SK-N-SH (cell line): Measurements from ENCODE around the gene MYO1D. TPM values are rescaled to one million over a fixed set of nuclear protein-coding genes. Genes with fewer than 3 reads are reported as not detected.

Experiments
- CTCF ChIA-PET: fragments of 300-600, 350-600 bp; formaldehyde crosslinking; extraction: SDS; loops from one replicate; lab custom pipeline; 2021; lab: Yijun Ruan, JAX
- POLR2A ChIA-PET: fragments of 350-600 bp; sonication (Branson Sonifier 250); formaldehyde crosslinking; extraction: SDS; loops from one replicate; lab custom pipeline; 2020; ENCODE audit warnings: antibody characterized with exemption, inconsistent platforms; lab: Yijun Ruan, JAX
- DNase-seq: peaks from one replicate; pipeline ENCODE4 v3.0.0; 2012
- H2AFZ ChIP-seq: fragments of 200-600 bp; sonication (generic); 2 replicates; pipeline ENCODE4 v1.8.1; 2016; ENCODE audit warnings: antibody characterized with exemption, mild to moderate bottlenecking, low read depth
- H3F3A ChIP-seq: fragments of 200-600 bp; sonication (generic); replicated peaks from 2 replicates; pipeline ENCODE3; 2016; ENCODE audit warnings: antibody characterized with exemption, mild to moderate bottlenecking; ENCODE audit not compliant: insufficient read depth
- H3K27ac ChIP-seq, 2 experiments: fragments of 200-500 bp in 1 of 2; fragments of 200-600 bp in 1 of 2; sonication (Bioruptor generic) in 1 of 2; sonication (generic), shearing (Covaris generic) in 1 of 2; 2 replicates each; pipeline versions ENCODE4 v1.5.1 to v1.6.1; 2014 to 2016; ENCODE audit warnings: low read depth in 2 of 2, inconsistent platforms in 1 of 2, low read length in 1 of 2, mild to moderate bottlenecking in 1 of 2, mixed read lengths in 1 of 2
- H3K27me3 ChIP-seq: fragments of 200-600 bp; sonication (generic), shearing (Covaris generic); 2 replicates; pipeline ENCODE4 v1.6.1; 2016; ENCODE audit warnings: mixed run types; ENCODE audit not compliant: insufficient read depth
- H3K36me3 ChIP-seq, 2 experiments: fragments of 200-500 bp in 1 of 2; fragments of 200-600 bp in 1 of 2; sonication (Bioruptor generic) in 1 of 2; sonication (generic) in 1 of 2; replicated peaks in 1 of 2; 2 replicates each; pipeline versions ENCODE3 to v1.5.1; 2014 to 2016; ENCODE audit warnings: low read length in 1 of 2, mild to moderate bottlenecking in 1 of 2; ENCODE audit not compliant: insufficient read depth in 2 of 2, control insufficient read depth in 1 of 2
- H3K4me1 ChIP-seq, 2 experiments: fragments of 200-500 bp in 1 of 2; fragments of 200-600 bp in 1 of 2; sonication (Bioruptor generic) in 1 of 2; sonication (generic), shearing (Covaris generic) in 1 of 2; 2 replicates each; pipeline versions ENCODE4 v1.5.1 to v1.6.1; 2014 to 2016; ENCODE audit warnings: low read depth in 1 of 2, low read length in 1 of 2, mixed run types in 1 of 2; ENCODE audit not compliant: insufficient read depth in 2 of 2, control insufficient read depth in 1 of 2
- H3K4me2 ChIP-seq: fragments of 200-600 bp; sonication (generic), shearing (Covaris generic); 2 replicates; pipeline ENCODE4 v1.6.1; 2017; ENCODE audit warnings: mixed run types
- H3K4me3 ChIP-seq, 2 experiments: fragments of 200-500 bp in 1 of 2; fragments of 200-600 bp in 1 of 2; sonication (Bioruptor generic) in 1 of 2; sonication (generic), shearing (Covaris generic) in 1 of 2; 2 replicates each; pipeline versions ENCODE4 v1.5.1 to v1.8.1; 2014 to 2016; ENCODE audit warnings: low read depth in 2 of 2, inconsistent platforms in 1 of 2, low read length in 1 of 2, mild to moderate bottlenecking in 1 of 2, mixed read lengths in 1 of 2, moderate library complexity in 1 of 2
- H3K79me2 ChIP-seq: fragments of 200-600 bp; sonication (generic); 2 replicates; pipeline ENCODE4 v1.8.1; 2017; ENCODE audit warnings: mild to moderate bottlenecking; ENCODE audit not compliant: insufficient read depth
- H3K9ac ChIP-seq: fragments of 200-600 bp; sonication (generic); 2 replicates; pipeline ENCODE4 v1.6.1; 2017; ENCODE audit warnings: mixed run types
- H3K9me2 ChIP-seq: fragments of 200-600 bp; sonication (generic); 2 replicates; pipeline ENCODE4 v1.6.1; 2017; ENCODE audit warnings: mixed run types
- H3K9me3 ChIP-seq: fragments of 200-600 bp; sonication (generic); 2 replicates; pipeline ENCODE4 v1.6.1; 2017; ENCODE audit warnings: mixed run types, mild to moderate bottlenecking, moderate library complexity
- H4K20me1 ChIP-seq: fragments of 200-600 bp; sonication (generic); 2 replicates; pipeline ENCODE4 v1.6.1; 2017; ENCODE audit warnings: mild to moderate bottlenecking, mixed run types; ENCODE audit not compliant: insufficient read depth
- EZH2phosphoT487 ChIP-seq: fragments of 200-600 bp; sonication (generic); IDR thresholded peaks from 2 replicates; pipeline ENCODE4 v1.6.1; 2017; ENCODE audit warnings: low read depth, mixed run types, mild to moderate bottlenecking, antibody characterized with exemption, moderate library complexity, borderline replicate concordance
- FOSL2 ChIP-seq: IDR thresholded peaks from 2 replicates; pipeline ENCODE4 v1.4.0; 2012; ENCODE audit warnings: low read depth, mild to moderate bottlenecking, moderate library complexity, borderline replicate concordance
- JUND ChIP-seq: IDR thresholded peaks from 2 replicates; pipeline ENCODE4 v1.4.0; 2012
- MXI1 ChIP-seq: IDR thresholded peaks from 2 replicates; pipeline ENCODE4 v1.6.1; 2012; ENCODE audit warnings: mild to moderate bottlenecking, low read depth, low read length, improper control_type of control experiment
- NFIC ChIP-seq: IDR thresholded peaks from 2 replicates; pipeline ENCODE4 v1.4.0; 2012; ENCODE audit warnings: borderline replicate concordance
- NRF1 ChIP-seq: IDR thresholded peaks from 2 replicates; pipeline ENCODE4 v1.6.1; 2012; ENCODE audit warnings: low read depth, mild to moderate bottlenecking, low read length
- RAD21 ChIP-seq: IDR thresholded peaks from 2 replicates; pipeline ENCODE4 v1.6.1; 2012; ENCODE audit warnings: mild to moderate bottlenecking, low read length
- RFX5 ChIP-seq: IDR thresholded peaks from 2 replicates; pipeline ENCODE4 v1.6.1; 2012; ENCODE audit warnings: mild to moderate bottlenecking, improper control_type of control experiment, low read length
- SIN3A ChIP-seq: IDR thresholded peaks from 2 replicates; pipeline ENCODE4 v1.6.1; 2012; ENCODE audit warnings: low read depth, mild to moderate bottlenecking, low read length, moderate library complexity, borderline replicate concordance
- TAF1 ChIP-seq: IDR thresholded peaks from 2 replicates; pipeline ENCODE4 v1.6.1; 2012; ENCODE audit warnings: low read depth, mild to moderate bottlenecking, low read length, moderate library complexity, borderline replicate concordance
- TEAD4 ChIP-seq: IDR thresholded peaks from 2 replicates; pipeline ENCODE4 v1.4.0; 2012; ENCODE audit warnings: mild to moderate bottlenecking, borderline replicate concordance; ENCODE audit not compliant: insufficient read depth
- YY1 ChIP-seq: IDR thresholded peaks from 2 replicates; pipeline ENCODE4 v1.4.0; 2012; ENCODE audit warnings: low read depth, mild to moderate bottlenecking
- WGBS: methylation state at CpG from one replicate; pipeline ENCODE4 v1.1.6; 2017; ENCODE audit warnings: low lambda C conversion rate; 5-methylcytosine and 5-hydroxymethylcytosine counted together
- polyA plus RNA-seq, 3 experiments: library from polyadenylated mRNA; depleted of rRNA; stranded (reverse); fragments of >200 nt; gene quantifications; 2 replicates each; pipeline ENCODE4 v1.2.3, GENCODE V29; 2012
- TF ChIP-seq, protein P1 (sequence below): IDR thresholded peaks from 2 replicates; pipeline ENCODE4 v1.4.0; 2012; ENCODE audit warnings: low read depth
- TF ChIP-seq, protein P2 (sequence below): fragments of 150-350 bp; IDR thresholded peaks from 2 replicates; pipeline ENCODE4 v1.6.1; 2016; ENCODE audit warnings: mild to moderate bottlenecking, low read depth, low read length

MYO1D gene
- polyA plus RNA-seq, 1 of the 3 experiments (the other 2 are of a cell fraction) = 20.4 TPM

DNA sequence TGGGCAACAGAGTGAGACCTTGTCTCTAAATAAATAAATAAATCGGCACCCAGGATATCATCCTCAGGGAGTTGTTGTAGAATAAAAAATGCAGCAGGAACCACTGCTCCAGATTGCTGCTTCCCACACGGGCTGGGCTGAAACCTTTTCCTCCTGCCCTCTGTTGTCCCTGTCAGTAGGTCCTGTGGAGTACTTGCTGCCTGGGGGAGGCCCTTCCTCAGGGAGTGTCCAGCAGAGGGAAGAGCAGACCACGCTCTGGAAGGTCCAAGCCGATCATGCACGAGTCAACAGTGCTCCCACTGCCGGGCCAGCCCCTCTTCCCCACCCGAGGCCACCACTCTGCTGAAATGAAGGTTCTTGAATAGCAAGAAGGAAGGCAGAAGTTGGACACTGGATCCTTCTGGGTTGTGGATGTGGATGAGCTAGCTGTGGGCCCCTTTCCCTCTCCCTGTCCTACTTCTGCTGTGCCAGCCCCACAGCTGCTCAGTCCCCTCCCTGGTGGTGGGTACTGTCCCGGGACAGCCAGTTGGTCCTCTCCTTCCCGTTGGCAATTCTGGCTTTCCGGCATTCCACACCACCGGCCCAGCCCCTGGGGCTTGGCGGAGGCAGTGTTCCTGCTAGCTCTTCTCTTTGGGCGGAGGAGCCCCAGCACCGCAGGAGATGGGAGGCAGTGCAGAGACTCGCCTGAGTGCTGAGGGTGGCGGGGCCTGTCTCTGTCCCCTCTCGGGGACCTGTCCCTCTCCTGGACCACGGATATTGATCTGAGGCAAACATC lies 379.3 kb downstream of the MYO1D start:
- POLR2A ChIA-PET = no interaction called here
- CTCF ChIA-PET = interaction anchor here (2.2 kb wide), 1 partner anchor 161 kb away, joined by 6 read pairs; no protein-coding TSS in a partner anchor
- no peak overlapping the region for H3K4me2 ChIP-seq

DNA sequence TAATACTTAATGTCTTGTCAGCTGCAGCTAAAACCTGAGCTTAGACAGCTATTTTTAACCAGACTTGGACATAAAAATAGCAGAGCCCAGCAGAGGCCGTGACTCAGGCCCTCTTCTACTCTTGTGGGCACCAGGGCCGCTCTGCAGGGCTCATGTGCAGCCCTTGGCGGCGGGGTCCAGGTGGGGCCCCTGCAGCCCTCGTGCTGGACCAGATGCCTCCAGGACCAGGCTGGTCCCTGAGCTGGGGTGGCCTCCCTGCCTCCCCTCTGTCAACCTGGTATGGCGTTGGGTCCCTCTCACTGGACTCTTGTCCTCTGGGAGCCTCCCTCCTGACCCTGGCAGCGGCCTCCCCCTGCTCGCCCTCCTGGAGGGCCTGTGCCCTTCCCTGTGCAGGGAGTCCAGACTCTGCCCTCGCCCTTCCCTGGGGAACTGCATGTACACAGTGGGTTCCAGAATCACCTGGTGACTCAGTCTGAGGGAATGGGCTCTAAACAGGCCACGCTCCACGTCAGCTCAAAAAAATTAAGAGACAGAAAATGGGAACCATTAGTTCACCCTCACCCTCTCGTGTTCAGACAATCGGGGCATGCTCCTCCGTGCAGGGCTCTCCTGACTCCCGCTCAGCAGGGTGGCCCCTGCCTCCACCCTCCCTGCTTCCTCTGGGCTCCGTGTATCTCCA lies 380.4 kb downstream of the MYO1D start:
- no peaks in the 10 kb centered on the region for H3K27me3 ChIP-seq
- 71% methylated on average over 12 of the region's 16 CpGs for WGBS
- H3K9ac ChIP-seq = no peak overlapping the region
- H3K4me1 ChIP-seq = peaks cover 0 to 22% of the 10 kb centered on the region in 2 experiments; a peak in 1 of 4 replicates
- no peak overlapping the region for H3K4me3 ChIP-seq
- H3K79me2 ChIP-seq = no peaks in the 10 kb centered on the region
- no peak overlapping the region for H3K27ac ChIP-seq
- no peaks in the 10 kb centered on the region for H3K9me3 ChIP-seq
- 0 out of 2 replicates have a peak overlapping the region, but pooled peaks have one; percentile 12 for H3K4me2 ChIP-seq
- no peaks in the 10 kb centered on the region for H3F3A ChIP-seq
- ChIA-PET CTCF (interaction anchor here (2.2 kb wide), 1 partner anchor 162 kb away, joined by 6 read pairs; no protein-coding TSS in a partner anchor), POLR2A (no interaction called here)
- no peak for TF ChIP-seq RFX5
- no peak for TF ChIP-seq NFIC
- peak; percentile 54; the same call in 1 of the 2 replicates for TF ChIP-seq FOSL2
- TF ChIP-seq, protein P1, sequence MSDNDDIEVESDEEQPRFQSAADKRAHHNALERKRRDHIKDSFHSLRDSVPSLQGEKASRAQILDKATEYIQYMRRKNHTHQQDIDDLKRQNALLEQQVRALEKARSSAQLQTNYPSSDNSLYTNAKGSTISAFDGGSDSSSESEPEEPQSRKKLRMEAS = no peak
- TF ChIP-seq YY1 = no peak
- no peak for TF ChIP-seq RAD21
- TF ChIP-seq, protein P2, sequence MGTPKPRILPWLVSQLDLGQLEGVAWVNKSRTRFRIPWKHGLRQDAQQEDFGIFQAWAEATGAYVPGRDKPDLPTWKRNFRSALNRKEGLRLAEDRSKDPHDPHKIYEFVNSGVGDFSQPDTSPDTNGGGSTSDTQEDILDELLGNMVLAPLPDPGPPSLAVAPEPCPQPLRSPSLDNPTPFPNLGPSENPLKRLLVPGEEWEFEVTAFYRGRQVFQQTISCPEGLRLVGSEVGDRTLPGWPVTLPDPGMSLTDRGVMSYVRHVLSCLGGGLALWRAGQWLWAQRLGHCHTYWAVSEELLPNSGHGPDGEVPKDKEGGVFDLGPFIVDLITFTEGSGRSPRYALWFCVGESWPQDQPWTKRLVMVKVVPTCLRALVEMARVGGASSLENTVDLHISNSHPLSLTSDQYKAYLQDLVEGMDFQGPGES = no peak
- no peak for TF ChIP-seq EZH2phosphoT487
- no peak for TF ChIP-seq NRF1
- peak; percentile 29; the same call in 1 of the 2 replicates for TF ChIP-seq JUND
- TF ChIP-seq TEAD4 = no peak
- no peak for DNase-seq
- no peaks in the 10 kb centered on the region for H4K20me1 ChIP-seq
- no peaks in the 10 kb centered on the region for H3K9me2 ChIP-seq
- H3K36me3 ChIP-seq = peaks cover 0 to 2% of the 10 kb centered on the region in 2 experiments
- H2AFZ ChIP-seq = no peak overlapping the region

More for the DNA sequence above, 379.3 kb downstream of the MYO1D start:
- Histone ChIP-seq H3K27me3 (no peaks in the 10 kb centered on the region), H2AFZ (no peak overlapping the region), H3K4me3 (no peak overlapping the region), H3K9me3 (no peaks in the 10 kb centered on the region), H4K20me1 (no peaks in the 10 kb centered on the region), H3K9ac (no peak overlapping the region), H3K9me2 (no peaks in the 10 kb centered on the region), H3K4me1 (peaks cover 0 to 14% of the 10 kb centered on the region in 2 experiments; a peak in 1 of 4 replicates), H3F3A (no peaks in the 10 kb centered on the region), H3K27ac (no peak overlapping the region), H3K79me2 (no peaks in the 10 kb centered on the region), H3K36me3 (peaks cover 0 to 2% of the 10 kb centered on the region in 2 experiments)
- 89% methylated on average over 15 of the region's 18 CpGs for WGBS
- TF ChIP-seq RAD21 (peak; percentile 31; the same call in 1 of the 2 replicates), TAF1 (no peak), MXI1 (no peak), SIN3A (no peak)
- DNase-seq = no peak
